Measurements from ENCODE around the gene SNX1. TPM values are rescaled to one million over a fixed set of nuclear protein-coding genes. Genes with fewer than 3 reads are reported as not detected.

The SNX1 gene
- total and polyA plus RNA-seq, 2 of the 8 experiments (the other 6 are each of a cell fraction or from before 2014, with no cell fraction given), result 27.9 to 59.8 TPM

DNA sequence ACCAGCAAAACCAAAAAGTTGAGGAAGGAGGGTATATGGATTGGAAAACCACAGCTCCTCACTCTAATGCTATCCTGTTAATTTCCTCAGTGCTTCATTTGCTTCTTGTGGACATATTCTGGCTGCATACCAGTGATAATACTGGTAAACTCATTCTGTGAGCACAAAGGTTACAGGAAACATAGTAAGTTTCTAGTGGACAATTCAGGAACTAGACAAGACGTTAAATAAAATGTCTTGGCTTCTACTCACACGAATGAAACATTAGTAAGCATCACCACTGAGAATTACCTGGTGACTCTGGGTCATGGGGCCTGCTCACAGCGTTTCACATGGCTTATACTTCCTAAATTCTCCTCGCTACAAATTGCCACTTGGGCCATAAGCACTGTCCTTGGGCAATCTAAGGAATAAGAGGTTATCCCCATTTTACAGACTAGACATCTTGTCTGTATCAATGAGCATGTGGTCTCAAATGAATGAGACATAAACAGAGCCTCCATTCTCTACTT is 87.1 kb downstream of the SNX1 start:
- Histone ChIP-seq H3K14ac (ENCODE audit: insufficient read length) (no peak overlapping the region), H4K20me1 (replicated peaks in 1 of 2; ENCODE audit: control insufficient read depth in 1 of 2, insufficient read depth in 2 of 2, low read length in 2 of 2) (peaks cover 0 to 4% of the 10 kb centered on the region in 2 experiments), H3K4me3 (ENCODE audit: extremely low read depth in 1 of 4, insufficient read depth in 2 of 4, low read depth in 3 of 4, low read length in 4 of 4) (no peak overlapping the region), H3K4me1 (replicated peaks in 1 of 4; ENCODE audit: control insufficient read depth in 3 of 4, insufficient read depth in 4 of 4, low read length in 3 of 4) (no peaks in the 10 kb centered on the region), H3K27ac (ENCODE audit: low read depth, low read length) (no peak overlapping the region), H3K79me2 (ENCODE audit: control insufficient read depth in 1 of 2, insufficient read depth in 2 of 2, low read length in 2 of 2) (no peaks in the 10 kb centered on the region), H4K5ac (ENCODE audit: insufficient read length, low read depth, low read length) (no peak overlapping the region), H3K4ac (replicated peaks; ENCODE audit: insufficient read length, low read depth, low read length) (no peak overlapping the region), H3K9ac (replicated peaks in 1 of 4; ENCODE audit: extremely low read depth in 1 of 4, low read depth in 3 of 4, low read length in 3 of 4) (no peak overlapping the region), H2BK12ac (ENCODE audit: low read depth, low read length) (no peak overlapping the region), H2BK20ac (ENCODE audit: low read length) (no peak overlapping the region), H3K79me1 (ENCODE audit: low read depth, low read length) (no peaks in the 10 kb centered on the region; the same call in 1 of the 2 replicates), H4K91ac (replicated peaks; ENCODE audit: insufficient read length, low read length) (no peak overlapping the region), H3K9me3 (ENCODE audit: insufficient read depth in 2 of 2, low read depth in 1 of 2, low read length in 1 of 2) (no peaks in the 10 kb centered on the region), H2BK15ac (ENCODE audit: low read length) (no peak overlapping the region), H3K23ac (ENCODE audit: insufficient read length) (no peak overlapping the region), H2BK120ac (replicated peaks; ENCODE audit: low read depth, low read length) (no peak overlapping the region), H2AK5ac (ENCODE audit: low read depth, low read length) (no peak overlapping the region), H3K18ac (ENCODE audit: extremely low read depth, low read length) (no peak overlapping the region), H3K27me3 (replicated peaks in 1 of 4; ENCODE audit: control insufficient read depth in 3 of 4, extremely low read depth in 1 of 4, insufficient read depth in 3 of 4, low read length in 3 of 4) (no peaks in the 10 kb centered on the region), H3K56ac (replicated peaks; ENCODE audit: insufficient read length, low read depth, low read length) (no peak overlapping the region), H3K4me2 (ENCODE audit: insufficient read depth in 1 of 2, low read depth in 2 of 2, low read length in 2 of 2) (no peak overlapping the region), H2BK5ac (ENCODE audit: low read depth, low read length) (no peak overlapping the region), H3K23me2 (ENCODE audit: low read depth, low read length) (no peaks in the 10 kb centered on the region), H3K36me3 (ENCODE audit: control insufficient read depth in 2 of 4, insufficient read depth in 4 of 4, low read length in 3 of 4) (peaks cover 0 to 4% (median 0%) of the 10 kb centered on the region in 4 experiments; a peak in 3 of 8 replicates), H2AFZ (ENCODE audit: low read length) (no peak overlapping the region), H4K8ac (ENCODE audit: extremely low read depth, insufficient read depth, low read length) (no peak overlapping the region)
- ChIA-PET POLR2A (ENCODE audit: partially characterized antibody) (no interaction called here), CTCF (ENCODE audit: partially characterized antibody) (no interaction called here)
- WGBS, 2 experiments (ENCODE audit: extremely low coverage in 1 of 2, insufficient coverage in 1 of 2, insufficient read length in 1 of 2, insufficient replicate concordance in 2 of 2, low coverage in 1 of 2, low lambda C conversion rate in 2 of 2, missing lambda C conversion rate in 1 of 2), result 90% methylated on average over 4 of the region's 4 CpGs; no CpG with 5 or more reads in 1 of the 2 experiments
- DNase-seq (ENCODE audit: low read depth in 1 of 2, low spot score in 2 of 2), result no peak
- TF ChIP-seq SAP30 (IDR thresholded peaks at IDR 0.05; ENCODE audit: insufficient read depth, insufficient replicate concordance, low read length) (no peak), TEAD4 (IDR thresholded peaks at IDR 0.05; ENCODE audit: low read depth, low read length) (no peak)
- FAIRE-seq, result no peak

All from H1 (cell line).